B cell (primary cell): Measurements from ENCODE around the gene PAK2. TPM values are rescaled to one million over a fixed set of nuclear protein-coding genes. Genes with fewer than 3 reads are reported as not detected.

ENCODE experiments used
- ATAC-seq: fragments of 200-7000 bp; cut with Tn5 transposase; one replicate; pipeline ENCODE4 v1.10.0; 2021; ENCODE audit warnings: low read depth, mild to moderate bottlenecking, moderate number of reproducible peaks, moderate library complexity
- CTCF ChIA-PET: fragments of 350-600 bp; sonication (Branson Sonifier 250); formaldehyde crosslinking; loops from one replicate; lab custom pipeline; 2021; ENCODE audit warnings: antibody characterized with exemption, inconsistent platforms; lab: Charles Lee
- POLR2A ChIA-PET: fragments of 350-600 bp; sonication (Branson Sonifier 250); formaldehyde crosslinking; loops from one replicate; lab custom pipeline; 2021; ENCODE audit warnings: antibody characterized with exemption; lab: Charles Lee
- DNase-seq: peaks from one replicate; pipeline ENCODE4 v3.0.0; 2013
- H2AFZ ChIP-seq: 2 replicates; pipeline ENCODE4 v1.6.1; 2012; ENCODE audit warnings: mild to moderate bottlenecking, low read depth, low read length; ENCODE audit not compliant: insufficient read depth, poor library complexity, severe bottlenecking
- H3K27ac ChIP-seq, 2 donors: 1 replicate in 1 of 2; 2 replicates in 1 of 2; pipeline ENCODE4 v1.5.1; 2012 to 2013; ENCODE audit warnings: low read length in 2 of 2, mild to moderate bottlenecking in 2 of 2, moderate library complexity in 1 of 2
- H3K27me3 ChIP-seq, 4 experiments: fragments of 200-600 bp in 1 of 4; sonication (generic) in 1 of 4; replicated peaks in 1 of 4; 1 replicate in 2 of 4; 2 replicates in 2 of 4; pipeline versions ENCODE4 v1.6.1 to v1.7.0; 2013 to 2016; ENCODE audit warnings: low read length in 3 of 4, mild to moderate bottlenecking in 2 of 4, mixed read lengths in 1 of 4, moderate library complexity in 1 of 4; ENCODE audit not compliant: insufficient read depth in 4 of 4, control insufficient read depth in 3 of 4; ENCODE audit errors: control extremely low read depth in 1 of 4
- H3K36me3 ChIP-seq, 2 experiments: replicated peaks in 1 of 2; 1 replicate in 1 of 2; 2 replicates in 1 of 2; pipeline versions ENCODE4 v1.6.1 to v1.7.1; 2013; ENCODE audit warnings: low read length in 1 of 2; ENCODE audit not compliant: insufficient read depth in 2 of 2, control insufficient read depth in 1 of 2; ENCODE audit errors: control extremely low read depth in 1 of 2, extremely low read depth in 1 of 2
- H3K4me1 ChIP-seq, 2 donors: fragments of 200-600 bp in 1 of 2; sonication (generic) in 1 of 2; 1 replicate in 1 of 2; 2 replicates in 1 of 2; pipeline versions ENCODE4 v1.5.1 to v1.6.1; 2013 to 2017; ENCODE audit warnings: low read length in 2 of 2; ENCODE audit not compliant: control insufficient read depth in 2 of 2, insufficient read depth in 2 of 2
- H3K4me2 ChIP-seq: replicated peaks from 2 replicates; pipeline ENCODE3; 2012; ENCODE audit warnings: mild to moderate bottlenecking, low read depth, low read length; ENCODE audit not compliant: poor library complexity, severe bottlenecking
- H3K4me3 ChIP-seq, 5 experiments: fragments of 200-600 bp in 1 of 5; sonication (generic) in 1 of 5; 1 replicate in 3 of 5; 2 replicates in 2 of 5; pipeline versions ENCODE4 v1.5.1 to v1.7.0; 2011 to 2016; ENCODE audit warnings: low read length in 4 of 5, mild to moderate bottlenecking in 4 of 5, low read depth in 2 of 5, control low read depth in 1 of 5, moderate library complexity in 1 of 5; ENCODE audit not compliant: insufficient read depth in 1 of 5; ENCODE audit errors: control extremely low read depth in 1 of 5, extremely low read depth in 1 of 5
- H3K79me2 ChIP-seq: fragments of 200-600 bp; sonication (generic); one replicate; pipeline ENCODE4 v1.6.0; 2016; ENCODE audit warnings: low read length; ENCODE audit not compliant: control insufficient read depth, insufficient read depth
- H3K9ac ChIP-seq: fragments of 200-600 bp; sonication (generic); 2 replicates; pipeline ENCODE4 v1.6.1; 2017; ENCODE audit warnings: mild to moderate bottlenecking, low read length, moderate library complexity
- H3K9me3 ChIP-seq, 3 donors: one replicate each; pipeline versions ENCODE4 v1.6.1 to v1.7.1; 2013; ENCODE audit warnings: low read length in 2 of 3; ENCODE audit not compliant: control insufficient read depth in 2 of 3, insufficient read depth in 1 of 3; ENCODE audit errors: control extremely low read depth in 1 of 3
- H4K20me1 ChIP-seq: 2 replicates; pipeline ENCODE4 v1.6.0; 2012; ENCODE audit warnings: mild to moderate bottlenecking, low read length; ENCODE audit not compliant: insufficient read depth, control insufficient read depth, poor library complexity, severe bottlenecking
- H3K27ac Mint-ChIP-seq: one replicate; pipeline ENCODE4 v1.8.0; 2021; ENCODE audit warnings: mixed read lengths
- H3K27me3 Mint-ChIP-seq: one replicate; pipeline ENCODE4 v1.8.0; 2021; ENCODE audit warnings: mixed read lengths
- H3K4me1 Mint-ChIP-seq: one replicate; pipeline ENCODE4 v1.8.0; 2021; ENCODE audit warnings: mixed read lengths
- H3K4me3 Mint-ChIP-seq: one replicate; pipeline ENCODE4 v1.8.0; 2021; ENCODE audit warnings: mixed read lengths
- H3K9me3 Mint-ChIP-seq: one replicate; pipeline ENCODE4 v1.8.0; 2022; ENCODE audit warnings: mixed read lengths; ENCODE audit not compliant: insufficient read depth
- CTCF ChIP-seq: fragments of 200-600 bp; IDR thresholded peaks from one replicate; pipeline ENCODE4 v1.8.0; 2022; ENCODE audit warnings: antibody characterized with exemption, mild to moderate bottlenecking
- EZH2 ChIP-seq: IDR thresholded peaks from 2 replicates; pipeline ENCODE4 v1.6.1; 2012; ENCODE audit warnings: borderline replicate concordance, low read depth, mild to moderate bottlenecking, moderate library complexity, low read length; ENCODE audit not compliant: insufficient read depth, poor library complexity, severe bottlenecking
- WGBS: methylation state at CpG from one replicate; pipeline ENCODE4 v1.1.5; 2013; ENCODE audit warnings: missing lambda C conversion rate; ENCODE audit not compliant: insufficient coverage; 5-methylcytosine and 5-hydroxymethylcytosine counted together
- intact Hi-C: fragments of 100-400 bp; cut with micrococcal nuclease; formaldehyde crosslinking; loops from one replicate; pipeline ENCODE4 v1.10.0; 2022
- polyA plus RNA-seq: library from polyadenylated mRNA; depleted of rRNA; stranded (reverse); fragments of >200 nt; gene quantifications from 2 replicates; pipeline ENCODE4 v1.2.3, GENCODE V29; 2012
- total RNA-seq, 2 donors: library from RNA; stranded (reverse); fragments of 120-200 nt in 1 of 2; gene quantifications; 1 replicate in 1 of 2; 2 replicates in 1 of 2; pipeline versions ENCODE4 v1.2.3 to v1.2.4, GENCODE V29; 2013 to 2022

Gene PAK2
- total and polyA plus RNA-seq, 2 donors (not counting 1 experiment from before 2014, with no cell fraction given) = 16.4 to 81.7 TPM

- ChIA-PET CTCF (no interaction called here), POLR2A (no interaction called here)
- H3K27me3 ChIP-seq = no peaks in the 10 kb centered on the region
- H3K79me2 ChIP-seq = peaks cover 96% of the 10 kb centered on the region
- H3K4me2 ChIP-seq = no peak overlapping the region
- no peak for DNase-seq
- H3K4me1 ChIP-seq = peaks cover under 1 to 9% of the 10 kb centered on the region in 2 donors
- TF ChIP-seq CTCF = no peak
- TF ChIP-seq EZH2 = no peak
- H3K27me3 Mint-ChIP-seq = no peaks in the 10 kb centered on the region
- H3K4me3 Mint-ChIP-seq = no peak overlapping the region
- H3K27ac ChIP-seq = no peak overlapping the region
- H3K9me3 ChIP-seq = peaks cover 5 to 23% (median 16%) of the 10 kb centered on the region in 3 donors
- intact Hi-C loops = no loop called here
- peaks cover 3 to 31% of the 10 kb centered on the region in 2 experiments for H3K36me3 ChIP-seq
- no peak for ATAC-seq
- H3K4me3 ChIP-seq = no peak overlapping the region
- no peak overlapping the region for H2AFZ ChIP-seq
- H3K27ac Mint-ChIP-seq = no peak overlapping the region
- H4K20me1 ChIP-seq = peaks cover 73% of the 10 kb centered on the region
- H3K9me3 Mint-ChIP-seq = peaks cover 11% of the 10 kb centered on the region
- H3K4me1 Mint-ChIP-seq = peaks cover 40% of the 10 kb centered on the region
- no peak overlapping the region for H3K9ac ChIP-seq
- WGBS = 78% methylated on average over 4 of the region's 9 CpGs
Observed at GRCh38 chr3:196754091-196754981, 14.7 kb downstream of the PAK2 start.

GRCh38 chr3:196756732-196757131 lies 17.1 kb downstream of the PAK2 start:
- no peak overlapping the region for H3K4me3 Mint-ChIP-seq
- no peak overlapping the region for H3K4me3 ChIP-seq
- 100% methylated on average over 2 of the region's 4 CpGs for WGBS
- DNase-seq (no peak), ATAC-seq (no peak)
- no peaks in the 10 kb centered on the region for H3K27me3 Mint-ChIP-seq
- intact Hi-C loops = no loop called here
- no peak overlapping the region for H3K9ac ChIP-seq
- H3K4me1 Mint-ChIP-seq = peaks cover 35% of the 10 kb centered on the region
- H3K27ac ChIP-seq = no peak overlapping the region
- CTCF ChIA-PET = interaction anchor here (0.8 kb wide), 1 partner anchor 26 kb away, joined by 5 read pairs; no protein-coding TSS in a partner anchor
- peaks cover 75% of the 10 kb centered on the region for H4K20me1 ChIP-seq
- H3K36me3 ChIP-seq = peaks cover 3 to 31% of the 10 kb centered on the region in 2 experiments
- peaks cover 5 to 23% (median 16%) of the 10 kb centered on the region in 3 donors for H3K9me3 ChIP-seq
- H3K4me1 ChIP-seq = peaks cover 0 to 5% of the 10 kb centered on the region in 2 donors
- POLR2A ChIA-PET = no interaction called here
- H3K4me2 ChIP-seq = no peak overlapping the region
- peaks cover 11% of the 10 kb centered on the region for H3K9me3 Mint-ChIP-seq
- no peaks in the 10 kb centered on the region for H3K27me3 ChIP-seq
- no peak overlapping the region for H2AFZ ChIP-seq
- peaks cover 92% of the 10 kb centered on the region for H3K79me2 ChIP-seq
- TF ChIP-seq CTCF (no peak), EZH2 (no peak)
- H3K27ac Mint-ChIP-seq = peak overlapping the region; percentile 65
